Measurements from ENCODE around the gene SH3GL2.

DNA sequence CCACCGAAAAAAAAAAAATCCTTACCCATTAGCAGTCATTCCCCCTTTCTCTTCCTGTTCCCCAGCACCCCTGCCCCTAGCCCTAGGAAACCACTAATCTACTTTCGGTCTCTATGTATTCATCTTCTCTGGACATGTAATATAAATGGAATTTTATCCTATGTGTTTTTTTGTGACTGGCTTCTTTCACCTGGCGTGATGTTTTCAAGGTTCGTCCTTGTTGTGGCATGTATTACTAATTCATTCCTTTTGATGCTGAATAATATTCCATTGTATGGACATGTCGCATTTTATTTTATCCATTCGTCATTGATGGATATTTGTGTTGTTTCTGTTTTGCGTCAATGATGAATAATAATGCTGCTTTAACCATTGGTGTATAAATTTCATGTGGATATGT is 42.8 kb upstream of the SH3GL2 start:
- TF ChIP-seq, protein P1, sequence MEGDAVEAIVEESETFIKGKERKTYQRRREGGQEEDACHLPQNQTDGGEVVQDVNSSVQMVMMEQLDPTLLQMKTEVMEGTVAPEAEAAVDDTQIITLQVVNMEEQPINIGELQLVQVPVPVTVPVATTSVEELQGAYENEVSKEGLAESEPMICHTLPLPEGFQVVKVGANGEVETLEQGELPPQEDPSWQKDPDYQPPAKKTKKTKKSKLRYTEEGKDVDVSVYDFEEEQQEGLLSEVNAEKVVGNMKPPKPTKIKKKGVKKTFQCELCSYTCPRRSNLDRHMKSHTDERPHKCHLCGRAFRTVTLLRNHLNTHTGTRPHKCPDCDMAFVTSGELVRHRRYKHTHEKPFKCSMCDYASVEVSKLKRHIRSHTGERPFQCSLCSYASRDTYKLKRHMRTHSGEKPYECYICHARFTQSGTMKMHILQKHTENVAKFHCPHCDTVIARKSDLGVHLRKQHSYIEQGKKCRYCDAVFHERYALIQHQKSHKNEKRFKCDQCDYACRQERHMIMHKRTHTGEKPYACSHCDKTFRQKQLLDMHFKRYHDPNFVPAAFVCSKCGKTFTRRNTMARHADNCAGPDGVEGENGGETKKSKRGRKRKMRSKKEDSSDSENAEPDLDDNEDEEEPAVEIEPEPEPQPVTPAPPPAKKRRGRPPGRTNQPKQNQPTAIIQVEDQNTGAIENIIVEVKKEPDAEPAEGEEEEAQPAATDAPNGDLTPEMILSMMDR (IDR thresholded peaks at IDR 0.05) = no peak
- no peak for TF ChIP-seq POLR2A (IDR thresholded peaks at IDR 0.05)

Data from thyroid gland (tissue), 4 donors.